Activated CD4-positive, alpha-beta memory T cell treated with anti-CD3 and anti-CD28 coated beads for 36 hours (primary cell): Measurements from ENCODE around the gene SMAD4. TPM values are rescaled to one million over a fixed set of nuclear protein-coding genes. Genes with fewer than 3 reads are reported as not detected.

Experiments
- CTCF ChIA-PET: fragments of 350-600 bp; sonication (Branson Sonifier 250); formaldehyde crosslinking; loops from one replicate; lab custom pipeline; 2021; ENCODE audit warnings: antibody characterized with exemption, inconsistent platforms; lab: Charles Lee
- POLR2A ChIA-PET: fragments of 350-600 bp; sonication (Branson Sonifier 250); formaldehyde crosslinking; loops from one replicate; lab custom pipeline; 2021; ENCODE audit warnings: antibody characterized with exemption; lab: Charles Lee
- DNase-seq: peaks from one replicate; pipeline ENCODE4 v3.0.0-alpha.2; 2020
- H3K27ac Mint-ChIP-seq: one replicate; pipeline ENCODE4 v1.8.0; 2021; ENCODE audit warnings: mixed read lengths
- H3K27me3 Mint-ChIP-seq: one replicate; pipeline ENCODE4 v1.8.0; 2021; ENCODE audit warnings: mixed read lengths
- H3K36me3 Mint-ChIP-seq: one replicate; pipeline ENCODE4 v1.8.0; 2021; ENCODE audit warnings: mixed read lengths
- H3K4me1 Mint-ChIP-seq: one replicate; pipeline ENCODE4 v1.8.0; 2021; ENCODE audit warnings: low read depth, mixed read lengths
- H3K4me3 Mint-ChIP-seq: one replicate; pipeline ENCODE4 v1.8.0; 2021; ENCODE audit warnings: mild to moderate bottlenecking, mixed read lengths
- H3K9me3 Mint-ChIP-seq: one replicate; pipeline ENCODE4 v1.8.0; 2021; ENCODE audit warnings: mixed read lengths
- intact Hi-C: fragments of 100-400 bp; cut with micrococcal nuclease; formaldehyde crosslinking; loops from one replicate; pipeline ENCODE4 v1.15.1; 2023
- total RNA-seq, 2 experiments: library from RNA; stranded (reverse); gene quantifications; one replicate each; pipeline ENCODE4 v1.2.3, GENCODE V29; 2021

The SMAD4 gene
- total RNA-seq, 2 experiments from 2014 or later, result 72.5 to 72.7 TPM

DNA sequence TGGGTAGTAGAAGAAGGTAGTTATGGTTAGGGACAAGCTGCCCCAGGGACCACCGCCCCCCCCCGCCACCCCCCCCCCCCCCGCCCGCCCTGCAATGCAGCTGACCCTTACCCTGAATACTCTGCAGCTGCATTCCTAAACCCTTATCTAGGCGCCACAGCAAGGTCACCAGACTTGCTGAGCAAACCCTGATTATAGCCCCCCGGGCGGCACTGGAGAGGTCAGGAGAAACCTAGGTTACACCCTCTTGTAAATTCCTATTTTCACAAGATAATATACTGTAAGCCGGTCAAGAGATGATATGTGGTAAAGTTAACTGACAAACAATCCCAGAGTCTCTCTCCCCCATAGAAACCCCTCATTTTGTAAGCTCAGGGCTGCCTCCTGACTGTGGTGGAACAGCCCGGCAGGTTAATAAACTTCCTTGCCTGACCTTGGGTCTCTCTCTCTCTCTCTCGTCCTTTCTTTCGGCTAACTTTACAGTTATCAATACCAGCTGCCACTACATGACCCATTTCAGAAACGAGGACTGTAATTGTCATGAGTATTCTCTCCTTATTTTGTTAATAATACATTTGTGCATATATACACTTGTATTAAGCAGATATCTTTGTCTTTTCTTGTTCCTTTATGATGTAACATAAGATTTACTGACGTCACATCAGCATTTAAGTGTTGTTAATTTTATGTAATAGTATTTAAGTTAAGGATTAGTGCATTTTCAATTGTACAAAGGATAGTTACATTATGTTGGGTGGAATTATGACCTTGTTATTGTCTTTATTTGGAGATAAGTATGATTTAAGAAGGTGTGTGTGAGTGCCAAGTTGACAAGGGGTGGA is 22.8 kb upstream of the SMAD4 start:
- intact Hi-C loops, result no loop called here
- Mint-ChIP-seq H3K36me3 (no peaks in the 10 kb centered on the region), H3K9me3 (peaks cover 2% of the 10 kb centered on the region), H3K27ac (no peak overlapping the region), H3K4me1 (no peaks in the 10 kb centered on the region), H3K27me3 (no peaks in the 10 kb centered on the region), H3K4me3 (no peak overlapping the region)
- ChIA-PET POLR2A (no interaction called here), CTCF (no interaction called here)
- no peak for DNase-seq

GRCh38 chr18:51007790-51008139 is 22.2 kb upstream of the SMAD4 start:
- H3K4me3 Mint-ChIP-seq, result no peak overlapping the region
- no peak for DNase-seq
- H3K27me3 Mint-ChIP-seq, result no peaks in the 10 kb centered on the region
- H3K4me1 Mint-ChIP-seq, result no peaks in the 10 kb centered on the region
- intact Hi-C loops, result no loop called here
- H3K36me3 Mint-ChIP-seq, result no peaks in the 10 kb centered on the region
- H3K9me3 Mint-ChIP-seq, result no peaks in the 10 kb centered on the region
- ChIA-PET CTCF (no interaction called here), POLR2A (no interaction called here)
- no peak overlapping the region for H3K27ac Mint-ChIP-seq

- no peak overlapping the region for H3K4me3 Mint-ChIP-seq
- no peak for DNase-seq
- no peaks in the 10 kb centered on the region for H3K4me1 Mint-ChIP-seq
- H3K9me3 Mint-ChIP-seq, result no peaks in the 10 kb centered on the region
- no peak overlapping the region for H3K27ac Mint-ChIP-seq
- POLR2A ChIA-PET, result no interaction called here
- no peaks in the 10 kb centered on the region for H3K27me3 Mint-ChIP-seq
- CTCF ChIA-PET, result no interaction called here
- intact Hi-C loops, result no loop called here
- H3K36me3 Mint-ChIP-seq, result no peaks in the 10 kb centered on the region
Measured at GRCh38 chr18:51009072-51009471, 20.9 kb upstream of the SMAD4 start.

DNA sequence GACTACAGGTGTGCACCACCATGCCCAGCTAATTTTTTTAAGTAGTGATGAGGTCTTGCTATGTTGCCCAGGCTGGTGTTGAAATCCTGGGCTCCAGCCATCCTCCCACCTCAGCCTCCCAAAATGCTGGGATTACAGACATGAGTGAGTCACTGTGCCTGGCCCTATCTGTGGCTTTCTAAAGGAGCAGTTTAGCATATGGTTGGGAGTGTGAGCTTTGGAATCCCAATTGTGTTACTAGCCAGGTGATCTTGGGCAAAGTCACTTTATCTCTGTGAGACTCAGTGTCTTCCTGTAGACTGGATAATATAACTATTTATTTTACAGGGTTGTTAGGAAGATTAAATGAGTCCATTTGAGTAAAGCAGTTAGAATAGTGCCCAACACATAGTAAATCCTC is 19.8 kb upstream of the SMAD4 start:
- H3K4me3 Mint-ChIP-seq, result no peak overlapping the region
- POLR2A ChIA-PET, result no interaction called here
- H3K4me1 Mint-ChIP-seq, result no peaks in the 10 kb centered on the region
- no peaks in the 10 kb centered on the region for H3K27me3 Mint-ChIP-seq
- no peaks in the 10 kb centered on the region for H3K36me3 Mint-ChIP-seq
- DNase-seq, result no peak
- no peaks in the 10 kb centered on the region for H3K9me3 Mint-ChIP-seq
- CTCF ChIA-PET, result interaction anchor here (1.2 kb wide), 1 partner anchor 41 kb away, joined by 4 read pairs; no protein-coding TSS in a partner anchor
- intact Hi-C loops, result no loop called here
- no peak overlapping the region for H3K27ac Mint-ChIP-seq

DNA sequence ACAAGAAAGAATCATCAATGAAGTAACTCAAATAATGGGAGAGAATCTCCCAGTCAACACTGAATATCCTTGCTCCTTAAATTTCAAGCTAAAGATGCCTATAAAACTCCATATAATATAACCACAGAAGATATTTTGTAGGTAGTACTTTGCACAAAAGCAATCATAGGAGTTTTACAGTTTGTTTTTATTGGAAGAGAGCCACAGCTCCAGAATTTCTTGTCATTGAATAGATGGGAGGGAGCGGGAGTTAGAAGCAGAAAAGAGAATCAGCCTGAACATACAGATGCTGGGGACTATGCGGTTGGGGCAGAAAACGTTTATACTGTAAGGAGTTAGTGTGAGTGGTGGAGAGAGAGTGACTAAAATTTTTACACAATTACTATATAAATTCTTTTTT is 18.3 kb upstream of the SMAD4 start:
- Mint-ChIP-seq H3K27me3 (no peaks in the 10 kb centered on the region), H3K4me3 (no peak overlapping the region), H3K36me3 (no peaks in the 10 kb centered on the region), H3K27ac (no peak overlapping the region), H3K9me3 (no peaks in the 10 kb centered on the region), H3K4me1 (no peaks in the 10 kb centered on the region)
- no peak for DNase-seq
- POLR2A ChIA-PET, result no interaction called here
- intact Hi-C loops, result no loop called here
- CTCF ChIA-PET, result no interaction called here

DNA sequence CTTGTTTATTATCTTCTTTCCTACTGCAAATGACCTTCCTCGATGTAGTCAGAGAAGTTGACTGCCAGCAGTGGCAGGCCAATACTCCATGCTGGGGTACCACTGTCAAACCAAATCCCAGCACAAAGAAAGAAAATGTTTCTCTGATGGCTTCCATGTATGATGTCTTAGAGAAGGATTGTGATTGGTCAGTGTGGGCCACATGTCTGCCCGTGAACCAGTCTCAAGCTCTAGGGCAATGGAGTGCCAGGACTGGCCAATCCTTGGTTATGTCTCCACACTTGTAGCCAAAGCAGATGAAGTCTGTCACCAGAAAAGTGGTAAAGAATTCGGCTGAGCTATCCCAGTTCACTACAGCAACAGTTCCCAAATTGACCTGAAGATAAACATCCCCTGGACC is 17.6 kb upstream of the SMAD4 start:
- intact Hi-C loops, result no loop called here
- CTCF ChIA-PET, result no interaction called here
- POLR2A ChIA-PET, result no interaction called here

GRCh38 chr18:51013259-51013658 is 16.8 kb upstream of the SMAD4 start:
- Mint-ChIP-seq H3K36me3 (no peaks in the 10 kb centered on the region), H3K4me3 (no peak overlapping the region), H3K27ac (no peak overlapping the region), H3K27me3 (no peaks in the 10 kb centered on the region), H3K9me3 (no peaks in the 10 kb centered on the region), H3K4me1 (no peaks in the 10 kb centered on the region)
- CTCF ChIA-PET, result no interaction called here
- DNase-seq, result no peak
- intact Hi-C loops, result no loop called here
- POLR2A ChIA-PET, result no interaction called here

More for the DNA sequence above, 17.6 kb upstream of the SMAD4 start:
- Mint-ChIP-seq H3K27ac (no peak overlapping the region), H3K36me3 (no peaks in the 10 kb centered on the region), H3K27me3 (no peaks in the 10 kb centered on the region), H3K9me3 (no peaks in the 10 kb centered on the region), H3K4me3 (no peak overlapping the region), H3K4me1 (no peaks in the 10 kb centered on the region)
- no peak for DNase-seq

GRCh38 chr18:51017140-51017879 is 12.7 kb upstream of the SMAD4 start:
- Mint-ChIP-seq H3K4me3 (no peak overlapping the region), H3K36me3 (no peaks in the 10 kb centered on the region), H3K27me3 (no peaks in the 10 kb centered on the region), H3K4me1 (no peaks in the 10 kb centered on the region), H3K9me3 (no peaks in the 10 kb centered on the region), H3K27ac (no peak overlapping the region)
- ChIA-PET CTCF (no interaction called here), POLR2A (no interaction called here)
- DNase-seq, result no peak
- intact Hi-C loops, result no loop called here

- CTCF ChIA-PET, result interaction anchor here (1.0 to 1.4 kb wide), 2 partner anchors 31 to 200 kb away, joined by 3 read pairs; no protein-coding TSS in a partner anchor
- H3K27ac Mint-ChIP-seq, result no peak overlapping the region
Measured at GRCh38 chr18:51020536-51020935, 9.5 kb upstream of the SMAD4 start.

GRCh38 chr18:51021226-51021965 is 8.6 kb upstream of the SMAD4 start:
- no peak for DNase-seq
- H3K4me3 Mint-ChIP-seq, result no peak overlapping the region
- no peaks in the 10 kb centered on the region for H3K27me3 Mint-ChIP-seq
- peaks cover 5% of the 10 kb centered on the region for H3K36me3 Mint-ChIP-seq
- intact Hi-C loops, result no loop called here
- no peaks in the 10 kb centered on the region for H3K9me3 Mint-ChIP-seq
- ChIA-PET POLR2A (no interaction called here), CTCF (interaction anchor here (1.4 kb wide), 1 partner anchor 201 kb away, joined by 3 read pairs; no protein-coding TSS in a partner anchor)
- no peaks in the 10 kb centered on the region for H3K4me1 Mint-ChIP-seq
- no peak overlapping the region for H3K27ac Mint-ChIP-seq

More at GRCh38 chr18:51020536-51020935, 9.5 kb upstream of the SMAD4 start:
- POLR2A ChIA-PET, result no interaction called here
- H3K4me1 Mint-ChIP-seq, result no peaks in the 10 kb centered on the region
- DNase-seq, result no peak
- no peak overlapping the region for H3K4me3 Mint-ChIP-seq
- intact Hi-C loops, result no loop called here
- H3K27me3 Mint-ChIP-seq, result no peaks in the 10 kb centered on the region
- peaks cover 5% of the 10 kb centered on the region for H3K36me3 Mint-ChIP-seq
- no peaks in the 10 kb centered on the region for H3K9me3 Mint-ChIP-seq

GRCh38 chr18:51025512-51025911 is 4.5 kb upstream of the SMAD4 start:
- peaks cover 13% of the 10 kb centered on the region for H3K36me3 Mint-ChIP-seq
- ChIA-PET POLR2A (no interaction called here), CTCF (no interaction called here)
- peaks cover 27% of the 10 kb centered on the region for H3K4me1 Mint-ChIP-seq
- no peaks in the 10 kb centered on the region for H3K9me3 Mint-ChIP-seq
- H3K27me3 Mint-ChIP-seq, result no peaks in the 10 kb centered on the region
- intact Hi-C loops, result loop anchor here (5.0 kb wide), 1 partner anchor 127 kb away; no protein-coding TSS in a partner anchor
- no peak overlapping the region for H3K4me3 Mint-ChIP-seq
- no peak overlapping the region for H3K27ac Mint-ChIP-seq
- no peak for DNase-seq
